Heart left ventricle (tissue), 16 donors: ENCODE results near the gene LIMK2. TPM values are rescaled to one million over a fixed set of nuclear protein-coding genes. Genes with fewer than 3 reads are reported as not detected.

ENCODE experiments used
- ATAC-seq, 4 donors: fragments of 200-7000 bp; cut with Tn5 transposase; one replicate each; pipeline ENCODE4 v1.9.1; 2020 to 2022; ENCODE audit warnings: moderate library complexity in 4 of 4, mild to moderate bottlenecking in 3 of 4, moderate number of reproducible peaks in 1 of 4
- DNase-seq, 5 donors: peaks; one replicate each; pipeline ENCODE4 v3.0.0-alpha.2; 2020
- H3K27ac ChIP-seq, 12 donors: fragments of 200-600 bp; sonication (generic) in 4 of 12; one replicate each; pipeline versions ENCODE4 v1.5.0 to v1.8.0; 2016 to 2022; ENCODE audit warnings: mild to moderate bottlenecking in 2 of 12
- H3K27me3 ChIP-seq, 9 donors: fragments of 200-600 bp; sonication (generic) in 2 of 9; one replicate each; pipeline versions ENCODE4 v1.5.1 to v1.8.0; 2016 to 2022; ENCODE audit warnings: mild to moderate bottlenecking in 3 of 9
- H3K36me3 ChIP-seq, 9 donors: fragments of 200-600 bp; sonication (generic) in 2 of 9; one replicate each; pipeline versions ENCODE4 v1.5.0 to v1.8.0; 2018 to 2022; ENCODE audit warnings: mild to moderate bottlenecking in 2 of 9
- H3K4me1 ChIP-seq, 12 donors: fragments of 200-600 bp; sonication (generic) in 4 of 12; one replicate each; pipeline versions ENCODE4 v1.5.0 to v1.8.0; 2016 to 2022; ENCODE audit warnings: mild to moderate bottlenecking in 3 of 12
- H3K4me3 ChIP-seq, 12 donors: fragments of 200-600 bp; sonication (generic) in 4 of 12; one replicate each; pipeline versions ENCODE4 v1.5.0 to v1.8.0; 2017 to 2022; ENCODE audit warnings: mild to moderate bottlenecking in 9 of 12, moderate library complexity in 4 of 12
- H3K9me3 ChIP-seq, 12 donors: fragments of 200-600 bp; sonication (generic) in 4 of 12; one replicate each; pipeline versions ENCODE4 v1.5.0 to v1.8.0; 2016 to 2022; ENCODE audit warnings: mild to moderate bottlenecking in 1 of 12
- POLR2A ChIP-seq, 2 donors: fragments of 450-650 bp; IDR thresholded peaks; one replicate each; pipeline ENCODE4 v1.6.1; 2017; ENCODE audit warnings: antibody characterized with exemption in 2 of 2, mild to moderate bottlenecking in 2 of 2, moderate library complexity in 2 of 2
- WGBS, 4 donors: extraction: QIAGEN DNeasy Blood & Tissue Kit in 2 of 4; methylation state at CpG; one replicate each; pipeline versions ENCODE4 v1.1.5 to v1.1.7; 2013 to 2018; 5-methylcytosine and 5-hydroxymethylcytosine counted together
- intact Hi-C, 10 donors: fragments of 100-400 bp; cut with DNase I; formaldehyde crosslinking; loops; one replicate each; pipeline versions ENCODE4 v1.11.1 to v1.14.2; 2022
- polyA plus RNA-seq, 2 donors: library from polyadenylated mRNA; stranded (reverse); fragments of 200-250 nt; gene quantifications; one replicate each; pipeline ENCODE4 v1.2.3, GENCODE V29; 2013
- total RNA-seq, 9 donors: library from RNA; depleted of rRNA in 2 of 9; stranded (reverse); fragments of >200 nt in 2 of 9; fragmentation: NEBNext Ultra II Directional in 3 of 9; extraction: Animal tissue kit (Norgen Biotek cat#: 25700) in 3 of 9; gene quantifications; one replicate each; pipeline versions ENCODE4 v1.1.0 to v1.2.4, GENCODE V29; 2016 to 2023
- TF ChIP-seq, protein P1 (sequence below), 12 donors: fragments of 200-600 bp; sonication (generic) in 4 of 12; IDR thresholded peaks; one replicate each; pipeline versions ENCODE4 v1.5.0 to v1.8.0; 2018 to 2022; ENCODE audit warnings: antibody characterized with exemption in 12 of 12, mild to moderate bottlenecking in 5 of 12
- donor health status: ischemic (EF 13 %, LVEDD 7.1; RV severe dilation, severe dysfunction).
- donor health status: healthy with polysubstance abuse.
- donor health status: DM: no; HTN: yes; CAD: no.
- donor health status: DM: no; HTN: no; CAD: no.
- donor health status: ischemic (EF 25% LVEDD 6.9; RV normal size, moderate dysfunction).
- donor health status: ischemic (EF 25% LVEDD 5.7; RV mildly dilated, moderate dysfunction).
- donor health status: healthy.
- donor health status: DM: yes; HTN: yes; CAD: no.
- donor health status: ischemic (EF 35%, LVEDD 5.7; RV mildly dilated, moderate dysfunction).
- donor health status: nonischemic (EF 11% LVEDD 7.7; RV severe dilation, severe dysfunction).
- donor health status: DM: yes; HTN: yes; CAD: no.
- donor health status: PGD.
- donor health status: ischemic (EF 29% LVEDD 5.4; RV normal size, mild dysfunction).
- donor health status: nonischemic (EF 23%, LVEDD 6.1; RV moderate dilation, normal function).

LIMK2 gene
- total and polyA plus RNA-seq, 11 donors = 7.0 to 33.3 (median 9.4) TPM

DNA sequence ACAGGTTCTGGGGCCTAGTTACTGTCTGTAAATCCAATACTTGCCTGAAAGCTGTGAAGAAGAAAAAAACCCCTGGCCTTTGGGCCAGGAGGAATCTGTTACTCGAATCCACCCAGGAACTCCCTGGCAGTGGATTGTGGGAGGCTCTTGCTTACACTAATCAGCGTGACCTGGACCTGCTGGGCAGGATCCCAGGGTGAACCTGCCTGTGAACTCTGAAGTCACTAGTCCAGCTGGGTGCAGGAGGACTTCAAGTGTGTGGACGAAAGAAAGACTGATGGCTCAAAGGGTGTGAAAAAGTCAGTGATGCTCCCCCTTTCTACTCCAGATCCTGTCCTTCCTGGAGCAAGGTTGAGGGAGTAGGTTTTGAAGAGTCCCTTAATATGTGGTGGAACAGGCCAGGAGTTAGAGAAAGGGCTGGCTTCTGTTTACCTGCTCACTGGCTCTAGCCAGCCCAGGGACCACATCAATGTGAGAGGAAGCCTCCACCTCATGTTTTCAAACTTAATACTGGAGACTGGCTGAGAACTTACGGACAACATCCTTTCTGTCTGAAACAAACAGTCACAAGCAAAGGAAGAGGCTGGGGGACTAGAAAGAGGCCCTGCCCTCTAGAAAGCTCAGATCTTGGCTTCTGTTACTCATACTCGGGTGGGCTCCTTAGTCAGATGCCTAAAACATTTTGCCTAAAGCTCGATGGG, 66.7 kb downstream of the LIMK2 start:
- 62 to 77% (median 73%) methylated on average over 6 of the region's 6 CpGs for WGBS, 4 donors
- TF ChIP-seq, protein P1, sequence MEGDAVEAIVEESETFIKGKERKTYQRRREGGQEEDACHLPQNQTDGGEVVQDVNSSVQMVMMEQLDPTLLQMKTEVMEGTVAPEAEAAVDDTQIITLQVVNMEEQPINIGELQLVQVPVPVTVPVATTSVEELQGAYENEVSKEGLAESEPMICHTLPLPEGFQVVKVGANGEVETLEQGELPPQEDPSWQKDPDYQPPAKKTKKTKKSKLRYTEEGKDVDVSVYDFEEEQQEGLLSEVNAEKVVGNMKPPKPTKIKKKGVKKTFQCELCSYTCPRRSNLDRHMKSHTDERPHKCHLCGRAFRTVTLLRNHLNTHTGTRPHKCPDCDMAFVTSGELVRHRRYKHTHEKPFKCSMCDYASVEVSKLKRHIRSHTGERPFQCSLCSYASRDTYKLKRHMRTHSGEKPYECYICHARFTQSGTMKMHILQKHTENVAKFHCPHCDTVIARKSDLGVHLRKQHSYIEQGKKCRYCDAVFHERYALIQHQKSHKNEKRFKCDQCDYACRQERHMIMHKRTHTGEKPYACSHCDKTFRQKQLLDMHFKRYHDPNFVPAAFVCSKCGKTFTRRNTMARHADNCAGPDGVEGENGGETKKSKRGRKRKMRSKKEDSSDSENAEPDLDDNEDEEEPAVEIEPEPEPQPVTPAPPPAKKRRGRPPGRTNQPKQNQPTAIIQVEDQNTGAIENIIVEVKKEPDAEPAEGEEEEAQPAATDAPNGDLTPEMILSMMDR (IDR thresholded peaks at IDR 0.05) = no peak
- no peak for TF ChIP-seq POLR2A (IDR thresholded peaks at IDR 0.05)
- peaks cover 0 to 96% (median 89%) of the 10 kb centered on the region in 9 donors for H3K36me3 ChIP-seq
- H3K27ac ChIP-seq = peak overlapping the region in 1 of 12 donors; percentile 70
- intact Hi-C loops = loop anchor here in 2 of 10 donors (10.0 kb wide), 2 partner anchors 64 to 174 kb away; partner anchors contain the start of genes LIMK2 (in 1 of the 2) and SELENOM (in 1 of the 2)
- ATAC-seq (no peak), DNase-seq (no peak)
- H3K9me3 ChIP-seq = no peaks in the 10 kb centered on the region
- no peaks in the 10 kb centered on the region for H3K27me3 ChIP-seq
- H3K4me3 ChIP-seq = no peak overlapping the region
- peaks cover 0 to 15% (median 0%) of the 10 kb centered on the region in 12 donors for H3K4me1 ChIP-seq

DNA sequence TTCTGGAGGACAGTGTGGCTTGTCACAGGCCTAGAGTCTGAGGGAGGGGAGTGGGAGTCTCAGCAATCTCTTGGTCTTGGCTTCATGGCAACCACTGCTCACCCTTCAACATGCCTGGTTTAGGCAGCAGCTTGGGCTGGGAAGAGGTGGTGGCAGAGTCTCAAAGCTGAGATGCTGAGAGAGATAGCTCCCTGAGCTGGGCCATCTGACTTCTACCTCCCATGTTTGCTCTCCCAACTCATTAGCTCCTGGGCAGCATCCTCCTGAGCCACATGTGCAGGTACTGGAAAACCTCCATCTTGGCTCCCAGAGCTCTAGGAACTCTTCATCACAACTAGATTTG, 67.2 kb downstream of the LIMK2 start:
- peaks cover 0 to 17% (median 0%) of the 10 kb centered on the region in 12 donors for H3K4me1 ChIP-seq
- no peaks in the 10 kb centered on the region for H3K9me3 ChIP-seq
- H3K27me3 ChIP-seq = no peaks in the 10 kb centered on the region
- peaks cover 0 to 96% (median 89%) of the 10 kb centered on the region in 9 donors for H3K36me3 ChIP-seq
- peak overlapping the region in 1 of 12 donors; percentile 70 for H3K27ac ChIP-seq
- H3K4me3 ChIP-seq = no peak overlapping the region
- DNase-seq = no peak
- TF ChIP-seq POLR2A (IDR thresholded peaks at IDR 0.05) = no peak
- TF ChIP-seq, protein P1 (IDR thresholded peaks at IDR 0.05) = no peak
- intact Hi-C loops = loop anchor here in 2 of 10 donors (10.0 kb wide), 2 partner anchors 64 to 174 kb away; partner anchors contain the start of genes LIMK2 (in 1 of the 2) and SELENOM (in 1 of the 2)
- ATAC-seq = no peak

DNA sequence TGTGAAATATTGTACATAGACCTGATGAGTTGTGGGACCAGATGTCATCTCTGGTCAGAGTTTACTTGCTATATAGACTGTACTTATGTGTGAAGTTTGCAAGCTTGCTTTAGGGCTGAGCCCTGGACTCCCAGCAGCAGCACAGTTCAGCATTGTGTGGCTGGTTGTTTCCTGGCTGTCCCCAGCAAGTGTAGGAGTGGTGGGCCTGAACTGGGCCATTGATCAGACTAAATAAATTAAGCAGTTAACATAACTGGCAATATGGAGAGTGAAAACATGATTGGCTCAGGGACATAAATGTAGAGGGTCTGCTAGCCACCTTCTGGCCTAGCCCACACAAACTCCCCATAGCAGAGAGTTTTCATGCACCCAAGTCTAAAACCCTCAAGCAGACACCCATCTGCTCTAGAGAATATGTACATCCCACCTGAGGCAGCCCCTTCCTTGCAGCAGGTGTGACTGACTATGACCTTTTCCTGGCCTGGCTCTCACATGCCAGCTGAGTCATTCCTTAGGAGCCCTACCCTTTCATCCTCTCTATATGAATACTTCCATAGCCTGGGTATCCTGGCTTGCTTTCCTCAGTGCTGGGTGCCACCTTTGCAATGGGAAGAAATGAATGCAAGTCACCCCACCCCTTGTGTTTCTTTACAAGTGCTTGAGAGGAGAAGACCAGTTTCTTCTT, 67.9 kb downstream of the LIMK2 start:
- no peak for DNase-seq

More for the DNA sequence above, 67.9 kb downstream of the LIMK2 start:
- Histone ChIP-seq H3K4me3 (no peak overlapping the region), H3K4me1 (peaks cover 0 to 24% (median 2%) of the 10 kb centered on the region in 12 donors), H3K27me3 (no peaks in the 10 kb centered on the region), H3K27ac (peak overlapping the region in 1 of 12 donors; percentile 70), H3K9me3 (no peaks in the 10 kb centered on the region), H3K36me3 (peaks cover 0 to 96% (median 89%) of the 10 kb centered on the region in 9 donors)
- ATAC-seq = no peak
- no peak for TF ChIP-seq POLR2A (IDR thresholded peaks at IDR 0.05)
- TF ChIP-seq, protein P1 (IDR thresholded peaks at IDR 0.05) = no peak
- intact Hi-C loops = loop anchor here in 2 of 10 donors (10.0 kb wide), 2 partner anchors 65 to 175 kb away; partner anchors contain the start of genes LIMK2 (in 1 of the 2) and SELENOM (in 1 of the 2)
